ENCODE measurements around the gene CD101. TPM values are rescaled to one million over a fixed set of nuclear protein-coding genes. Genes with fewer than 3 reads are reported as not detected.

CD101 gene
- total RNA-seq, 2 experiments from 2014 or later = 1.4 TPM; not detected in 1

DNA sequence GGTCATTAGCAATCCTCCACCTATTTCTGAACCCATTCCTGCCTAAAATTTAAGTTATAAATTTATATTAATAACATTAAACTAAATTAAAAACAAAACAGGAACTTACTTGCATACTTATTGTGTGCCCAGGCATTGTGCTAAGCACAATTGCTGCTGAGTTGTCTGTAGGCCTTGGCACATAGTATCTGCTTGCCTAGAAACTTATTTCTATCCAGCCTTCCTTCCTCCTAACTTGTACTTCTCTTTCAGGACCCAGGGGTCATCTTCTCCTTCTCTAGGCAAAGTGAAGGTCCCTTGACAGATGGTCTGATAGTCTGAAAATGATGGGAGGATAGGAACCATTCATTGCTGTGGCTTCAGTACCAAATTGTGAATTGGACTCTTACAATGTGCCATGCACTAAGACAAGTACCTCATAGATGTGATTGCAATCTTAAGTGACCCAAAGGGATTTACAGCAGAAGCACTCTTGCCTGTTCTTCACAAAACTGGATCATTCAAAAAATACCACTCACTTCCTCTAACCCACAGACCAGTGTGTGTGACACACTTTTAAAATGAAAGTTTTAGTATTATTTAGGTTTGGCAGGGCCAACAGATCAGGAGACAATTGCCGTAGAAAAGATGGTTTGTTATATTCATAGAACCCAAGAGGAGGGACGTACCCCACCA, 10.3 kb upstream of the CD101 start:
- CTCF ChIA-PET = no interaction called here

GRCh38 chr1:116991918-116992317, 9.6 kb upstream of the CD101 start:
- CTCF ChIA-PET = interaction anchor here (0.8 kb wide), 1 partner anchor 17 kb away, joined by 3 read pairs; no protein-coding TSS in a partner anchor
- Mint-ChIP-seq H3K4me3 (no peak overlapping the region), H3K4me1 (peaks cover 15% of the 10 kb centered on the region), H3K36me3 (peaks cover 2% of the 10 kb centered on the region), H3K27ac (no peak overlapping the region), H3K9me3 (ENCODE audit: low read depth) (no peaks in the 10 kb centered on the region), H3K27me3 (no peaks in the 10 kb centered on the region)
- DNase-seq = no peak
- no peak for ATAC-seq

More for the DNA sequence above, 10.3 kb upstream of the CD101 start:
- H3K36me3 Mint-ChIP-seq = peaks cover 2% of the 10 kb centered on the region
- H3K4me3 Mint-ChIP-seq = no peak overlapping the region
- peaks cover 21% of the 10 kb centered on the region for H3K4me1 Mint-ChIP-seq
- H3K9me3 Mint-ChIP-seq (ENCODE audit: low read depth) = no peaks in the 10 kb centered on the region
- ATAC-seq (no peak), DNase-seq (no peak)
- H3K27ac Mint-ChIP-seq = no peak overlapping the region
- no peaks in the 10 kb centered on the region for H3K27me3 Mint-ChIP-seq

DNA sequence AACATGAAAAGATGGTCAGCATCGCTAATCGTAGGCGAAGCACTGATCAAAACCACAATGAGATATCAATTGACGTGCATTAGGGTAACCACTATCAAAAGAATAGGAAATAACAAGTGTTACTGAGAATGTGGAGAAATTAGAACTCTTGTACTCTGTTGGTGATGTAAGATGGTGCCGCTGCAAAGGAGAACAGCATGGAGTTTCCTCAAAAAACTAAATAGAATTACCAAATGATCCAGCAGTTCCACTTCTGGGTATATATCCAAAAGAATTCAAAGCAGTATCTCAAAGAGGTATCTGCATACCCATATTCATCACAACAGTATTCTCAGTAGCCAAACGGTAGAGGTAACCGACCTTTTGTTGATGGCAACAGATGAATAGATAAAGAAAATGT, 8.3 kb upstream of the CD101 start:
- H3K4me1 Mint-ChIP-seq = peaks cover 8% of the 10 kb centered on the region
- no peaks in the 10 kb centered on the region for H3K9me3 Mint-ChIP-seq (ENCODE audit: low read depth)
- DNase-seq (no peak), ATAC-seq (no peak)
- CTCF ChIA-PET = no interaction called here
- no peaks in the 10 kb centered on the region for H3K27me3 Mint-ChIP-seq
- H3K36me3 Mint-ChIP-seq = peaks cover 2% of the 10 kb centered on the region
- no peak overlapping the region for H3K4me3 Mint-ChIP-seq
- no peak overlapping the region for H3K27ac Mint-ChIP-seq

DNA sequence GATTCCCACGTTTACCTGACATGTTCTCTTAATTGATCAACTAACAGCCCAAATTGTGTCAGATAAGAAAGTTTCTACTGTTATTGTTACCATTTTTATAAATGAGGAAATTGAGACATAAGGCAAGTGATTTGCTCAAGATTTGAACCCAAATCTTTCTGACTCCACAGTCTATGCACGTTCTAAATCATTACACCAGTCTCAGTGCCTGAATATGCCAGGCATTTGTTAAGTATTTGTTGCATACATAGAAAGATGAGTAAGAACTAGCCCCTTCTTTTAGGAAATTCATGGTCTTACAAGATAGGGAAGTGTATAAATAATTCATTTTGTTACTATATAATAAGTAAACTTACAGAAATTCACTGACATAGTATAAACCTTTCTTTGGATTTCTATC, 7.1 kb upstream of the CD101 start:
- no peak overlapping the region for H3K27ac Mint-ChIP-seq
- H3K27me3 Mint-ChIP-seq = no peaks in the 10 kb centered on the region
- CTCF ChIA-PET = interaction anchor here (1.3 kb wide), 1 partner anchor 268 kb away, joined by 4 read pairs; no protein-coding TSS in a partner anchor
- DNase-seq (no peak), ATAC-seq (no peak)
- H3K9me3 Mint-ChIP-seq (ENCODE audit: low read depth) = no peaks in the 10 kb centered on the region
- H3K4me3 Mint-ChIP-seq = no peak overlapping the region
- peaks cover 8% of the 10 kb centered on the region for H3K4me1 Mint-ChIP-seq
- peaks cover 2% of the 10 kb centered on the region for H3K36me3 Mint-ChIP-seq

- ATAC-seq (no peak), DNase-seq (no peak)
- CTCF ChIA-PET = interaction anchor here (1.1 to 1.5 kb wide), 2 partner anchors 12 to 17 kb away, joined by 3 read pairs; no protein-coding TSS in a partner anchor
- no peaks in the 10 kb centered on the region for H3K9me3 Mint-ChIP-seq (ENCODE audit: low read depth)
- H3K4me1 Mint-ChIP-seq = peaks cover 14% of the 10 kb centered on the region
- no peaks in the 10 kb centered on the region for H3K27me3 Mint-ChIP-seq
- H3K27ac Mint-ChIP-seq = no peak overlapping the region
- H3K36me3 Mint-ChIP-seq = peaks cover 2% of the 10 kb centered on the region
- no peak overlapping the region for H3K4me3 Mint-ChIP-seq
These were observed 4.5 kb upstream of the CD101 start for GRCh38 chr1:116997066-116997465.

- H3K27me3 Mint-ChIP-seq = no peaks in the 10 kb centered on the region
- no peak for DNase-seq
- CTCF ChIA-PET = no interaction called here
- no peak for ATAC-seq
- no peak overlapping the region for H3K27ac Mint-ChIP-seq
- H3K4me3 Mint-ChIP-seq = no peak overlapping the region
- H3K36me3 Mint-ChIP-seq = peaks cover 4% of the 10 kb centered on the region
- peaks cover 17% of the 10 kb centered on the region for H3K4me1 Mint-ChIP-seq
- no peaks in the 10 kb centered on the region for H3K9me3 Mint-ChIP-seq (ENCODE audit: low read depth)
These were observed 3.9 kb upstream of the CD101 start for GRCh38 chr1:116997636-116998035.

DNA sequence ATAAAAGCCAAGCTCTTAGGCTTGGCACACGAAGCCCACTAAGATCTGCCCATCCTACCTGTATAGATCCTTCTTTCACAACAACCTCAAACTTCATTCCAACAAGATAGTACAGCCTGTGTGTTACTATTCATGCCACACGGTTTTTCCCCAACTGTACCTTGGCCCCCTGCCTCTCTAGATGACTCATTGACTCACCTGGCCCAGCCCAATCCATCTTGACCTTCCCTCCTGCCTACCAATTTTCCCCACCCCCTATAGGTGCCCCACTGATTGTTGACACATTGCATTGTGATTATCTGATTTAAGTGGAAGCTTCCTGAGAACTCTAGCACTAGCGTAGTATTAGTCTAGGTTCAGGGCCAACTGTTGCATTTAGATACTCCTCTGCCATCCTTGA, 2.0 kb upstream of the CD101 start:
- Mint-ChIP-seq H3K36me3 (peaks cover 5% of the 10 kb centered on the region), H3K9me3 (ENCODE audit: low read depth) (no peaks in the 10 kb centered on the region), H3K27me3 (no peaks in the 10 kb centered on the region), H3K4me3 (no peak overlapping the region), H3K27ac (no peak overlapping the region), H3K4me1 (peaks cover 17% of the 10 kb centered on the region)
- CTCF ChIA-PET = no interaction called here
- DNase-seq (no peak), ATAC-seq (no peak)

GRCh38 chr1:117000142-117000541, 1.4 kb upstream of the CD101 start:
- Mint-ChIP-seq H3K27me3 (no peaks in the 10 kb centered on the region), H3K27ac (no peak overlapping the region), H3K9me3 (ENCODE audit: low read depth) (no peaks in the 10 kb centered on the region), H3K4me3 (no peak overlapping the region), H3K4me1 (peaks cover 17% of the 10 kb centered on the region), H3K36me3 (peaks cover 5% of the 10 kb centered on the region)
- CTCF ChIA-PET = no interaction called here
- ATAC-seq (no peak), DNase-seq (no peak)

DNA sequence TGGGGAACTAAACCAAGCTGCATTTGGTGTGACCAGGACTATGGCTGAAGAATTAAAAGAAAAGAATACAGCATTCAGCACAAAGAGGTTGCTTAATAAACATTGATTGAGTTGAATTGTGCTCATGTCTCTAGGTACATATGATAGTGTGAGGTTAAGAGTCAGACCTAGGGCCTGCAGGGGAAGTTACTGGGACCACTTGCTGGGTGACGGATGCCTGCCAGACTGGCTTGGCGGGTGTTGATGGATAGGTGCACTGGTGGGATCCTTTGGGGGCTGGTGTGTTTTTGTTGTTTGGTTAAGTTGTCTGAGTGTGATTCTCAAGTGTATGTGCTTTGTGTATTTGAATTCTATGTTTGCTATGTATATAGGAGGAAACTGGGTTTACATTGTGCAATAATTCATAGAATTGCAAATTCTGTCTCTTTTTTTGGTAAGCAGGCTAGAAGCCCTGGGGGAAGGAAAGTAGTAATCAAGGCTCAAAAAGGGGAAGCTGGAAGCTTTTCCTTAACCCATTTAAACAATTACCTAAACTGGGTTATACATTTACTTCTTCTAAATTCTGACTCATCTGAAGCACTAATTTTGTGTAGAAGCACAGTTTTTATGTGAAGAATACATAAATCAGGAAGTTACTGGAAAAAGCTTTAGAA, 1.8 kb downstream of the CD101 start:
- CTCF ChIA-PET = no interaction called here
- H3K4me3 Mint-ChIP-seq = no peak overlapping the region
- peaks cover 5% of the 10 kb centered on the region for H3K36me3 Mint-ChIP-seq
- no peak overlapping the region for H3K27ac Mint-ChIP-seq
- no peaks in the 10 kb centered on the region for H3K9me3 Mint-ChIP-seq (ENCODE audit: low read depth)
- peaks cover 24% of the 10 kb centered on the region for H3K4me1 Mint-ChIP-seq
- peaks cover 2% of the 10 kb centered on the region for H3K27me3 Mint-ChIP-seq
- DNase-seq (no peak), ATAC-seq (no peak)

DNA sequence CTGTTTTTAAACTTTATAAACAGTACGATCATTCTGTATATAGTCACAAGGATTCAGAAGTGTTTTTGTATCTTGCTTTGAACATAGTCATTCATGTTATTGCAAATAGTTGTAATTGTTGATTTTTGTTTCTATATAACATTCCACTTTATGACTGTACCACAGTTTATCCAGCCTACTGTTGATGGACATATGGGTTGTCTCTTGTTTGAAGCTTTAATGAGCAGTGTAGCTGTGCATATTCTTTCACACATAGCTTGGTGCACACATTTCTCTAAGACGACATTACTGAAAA, 6.1 kb downstream of the CD101 start:
- CTCF ChIA-PET = no interaction called here
- Mint-ChIP-seq H3K36me3 (peaks cover 2% of the 10 kb centered on the region), H3K27ac (no peak overlapping the region), H3K4me1 (peaks cover 25% of the 10 kb centered on the region), H3K4me3 (no peak overlapping the region), H3K27me3 (peaks cover 2% of the 10 kb centered on the region), H3K9me3 (ENCODE audit: low read depth) (no peaks in the 10 kb centered on the region)
- DNase-seq (no peak), ATAC-seq (no peak)

- no peak overlapping the region for H3K4me3 Mint-ChIP-seq
- peaks cover 2% of the 10 kb centered on the region for H3K27me3 Mint-ChIP-seq
- H3K36me3 Mint-ChIP-seq = no peaks in the 10 kb centered on the region
- H3K9me3 Mint-ChIP-seq (ENCODE audit: low read depth) = no peaks in the 10 kb centered on the region
- peaks cover 26% of the 10 kb centered on the region for H3K4me1 Mint-ChIP-seq
- H3K27ac Mint-ChIP-seq = peak overlapping the region; percentile 24
- CTCF ChIA-PET = interaction anchor here (0.7 to 1.3 kb wide), 5 partner anchors 12 to 270 kb away, joined by 3 to 4 read pairs (median 3); no protein-coding TSS in a partner anchor
- peak; percentile 51 for ATAC-seq
- no peak for DNase-seq
These were observed 7.1 kb downstream of the CD101 start for GRCh38 chr1:117008656-117009055.

GRCh38 chr1:117009132-117009531, 7.6 kb downstream of the CD101 start:
- Mint-ChIP-seq H3K9me3 (ENCODE audit: low read depth) (no peaks in the 10 kb centered on the region), H3K36me3 (no peaks in the 10 kb centered on the region), H3K27me3 (peaks cover 2% of the 10 kb centered on the region), H3K27ac (peak overlapping the region; percentile 73), H3K4me1 (peaks cover 28% of the 10 kb centered on the region), H3K4me3 (peak overlapping the region; percentile 13)
- DNase-seq (peak; percentile 60), ATAC-seq (peak; percentile 83)
- CTCF ChIA-PET = interaction anchor here (0.7 to 1.3 kb wide), 5 partner anchors 13 to 271 kb away, joined by 3 to 4 read pairs (median 3); no protein-coding TSS in a partner anchor

- H3K4me1 Mint-ChIP-seq = peaks cover 36% of the 10 kb centered on the region
- no peak for DNase-seq
- H3K9me3 Mint-ChIP-seq (ENCODE audit: low read depth) = no peaks in the 10 kb centered on the region
- no peaks in the 10 kb centered on the region for H3K36me3 Mint-ChIP-seq
- ATAC-seq = no peak
- H3K27me3 Mint-ChIP-seq = peaks cover 2% of the 10 kb centered on the region
- H3K4me3 Mint-ChIP-seq = no peak overlapping the region
- H3K27ac Mint-ChIP-seq = no peak overlapping the region
- CTCF ChIA-PET = no interaction called here
These were observed 8.9 kb downstream of the CD101 start for GRCh38 chr1:117010310-117010969.

DNA sequence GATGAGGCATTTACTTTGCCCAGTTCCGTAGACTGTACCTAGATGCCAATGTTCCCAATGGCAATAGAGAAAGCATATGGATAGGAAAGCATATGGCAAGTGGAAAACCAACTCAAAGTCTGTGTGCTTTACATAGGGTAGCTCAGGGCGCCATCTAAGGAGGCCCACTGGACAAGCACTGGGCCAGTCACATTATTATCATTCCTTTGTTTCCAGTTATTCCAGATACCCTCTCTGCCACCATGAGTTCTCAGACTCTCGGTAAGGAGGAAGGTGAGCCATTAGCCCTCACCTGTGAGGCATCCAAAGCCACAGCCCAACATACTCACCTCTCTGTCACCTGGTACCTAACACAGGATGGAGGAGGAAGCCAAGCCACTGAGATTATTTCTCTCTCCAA, 9.8 kb downstream of the CD101 start:
- Mint-ChIP-seq H3K4me3 (no peak overlapping the region), H3K27ac (no peak overlapping the region), H3K4me1 (peaks cover 42% of the 10 kb centered on the region), H3K9me3 (ENCODE audit: low read depth) (no peaks in the 10 kb centered on the region), H3K27me3 (peaks cover 2% of the 10 kb centered on the region), H3K36me3 (no peaks in the 10 kb centered on the region)
- DNase-seq (no peak), ATAC-seq (no peak)
- CTCF ChIA-PET = no interaction called here

Data from activated CD8-positive, alpha-beta memory T cell treated with anti-CD3 and anti-CD28 coated beads, Interleukin-2, amount 10 ng/mL, durations not matched to agents 7 days and 5 days (primary cell).